GM10847 (cell line): Measurements from ENCODE around the gene KRTAP5-10.
"Not testable (repeated sequence)": the region's sequence is repeated elsewhere in the genome, so short reads cannot be mapped to it uniquely, and the experiment has no call there.

ENCODE experiments used
- POLR2A ChIP-seq: IDR thresholded peaks from 2 replicates; pipeline ENCODE4 v1.6.1; 2011; ENCODE audit not compliant: insufficient read length; ENCODE audit errors: extremely low read depth

The KRTAP5-10 gene

DNA sequence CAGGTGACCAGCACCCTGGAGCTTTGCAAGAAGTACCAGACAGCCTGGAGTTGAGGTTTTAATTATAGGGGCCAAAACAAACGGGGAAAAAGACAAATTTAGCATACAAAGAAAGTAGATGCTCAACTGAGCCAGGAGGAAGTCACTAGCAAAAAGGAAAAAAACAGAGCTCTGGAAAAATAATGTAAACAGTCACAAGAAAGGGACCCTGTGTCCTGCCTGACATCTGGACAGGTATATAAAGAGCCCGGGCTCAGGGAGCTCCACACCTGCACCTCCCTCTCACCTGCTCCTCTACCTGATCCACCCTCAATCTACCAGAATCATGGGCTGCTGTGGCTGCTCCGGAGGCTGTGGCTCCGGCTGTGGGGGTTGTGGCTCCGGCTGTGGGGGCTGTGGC lies at the start of gene KRTAP5-10:
Gene KRTAP5-10, plus strand, starts transcription at position 301 of the 400 bp plus-strand sequence. Its CDS starts 25 bp downstream, at position 326.
- TF ChIP-seq POLR2A, result no peak

- TF ChIP-seq POLR2A, result no peak
Measured at GRCh38 chr11:71518506-71519471, 46.6 kb upstream of the KRTAP5-10 start.

DNA sequence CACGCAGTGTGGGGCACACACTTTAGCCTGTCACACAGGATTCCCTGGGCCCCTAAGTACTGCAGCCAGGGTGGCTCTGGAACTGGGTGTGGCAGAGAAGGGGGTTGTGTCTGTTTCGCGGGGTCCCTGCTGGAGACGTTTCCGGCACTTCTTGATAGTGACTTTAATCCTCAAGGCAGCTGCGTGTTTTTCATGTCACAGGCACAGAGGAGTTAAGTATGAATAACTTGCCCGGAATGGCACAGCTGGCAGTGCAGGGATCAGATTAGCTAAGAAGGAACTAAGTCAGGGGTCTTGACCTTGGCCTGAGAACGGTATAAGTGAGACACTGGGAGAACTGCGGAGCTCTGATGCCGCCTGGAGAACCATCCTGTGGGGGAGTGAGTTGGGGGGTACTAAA lies 45.8 kb upstream of the KRTAP5-10 start:
- TF ChIP-seq POLR2A, result no peak

DNA sequence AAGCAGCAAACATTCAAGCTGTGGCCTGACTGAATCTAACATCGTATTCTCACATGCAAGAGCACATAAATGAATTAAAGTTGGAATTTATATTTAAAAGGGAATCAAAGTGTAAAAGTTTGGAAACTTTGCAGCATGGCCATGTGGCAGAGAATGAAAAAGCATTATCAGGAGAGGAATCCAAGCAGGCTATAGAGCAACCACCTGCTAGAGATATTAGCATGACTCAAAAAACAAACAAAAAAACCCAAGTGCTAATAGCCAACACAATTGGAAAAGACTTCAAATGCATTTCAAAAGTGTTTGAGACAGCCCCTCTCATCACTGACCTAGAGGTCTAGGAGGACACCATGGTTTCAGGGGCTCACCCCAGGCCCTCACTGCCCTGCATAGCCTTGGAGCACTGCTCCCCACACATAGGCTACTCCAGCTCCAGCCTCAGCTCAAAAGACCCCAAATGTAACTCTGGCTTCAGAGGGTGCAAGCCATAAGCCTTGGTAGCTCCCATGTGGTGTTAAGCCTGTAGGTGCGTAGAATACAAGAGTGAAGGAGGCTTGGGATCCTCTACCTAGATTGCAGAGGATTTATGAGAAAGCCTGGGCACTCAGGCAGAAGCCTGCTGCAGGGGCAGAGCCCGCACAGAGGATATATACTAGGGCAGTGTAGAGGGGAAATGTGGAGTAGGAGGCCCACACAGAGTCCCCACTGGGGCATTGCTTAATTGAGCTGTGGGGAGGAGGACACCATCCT lies 40.0 kb upstream of the KRTAP5-10 start:
- no peak for TF ChIP-seq POLR2A

DNA sequence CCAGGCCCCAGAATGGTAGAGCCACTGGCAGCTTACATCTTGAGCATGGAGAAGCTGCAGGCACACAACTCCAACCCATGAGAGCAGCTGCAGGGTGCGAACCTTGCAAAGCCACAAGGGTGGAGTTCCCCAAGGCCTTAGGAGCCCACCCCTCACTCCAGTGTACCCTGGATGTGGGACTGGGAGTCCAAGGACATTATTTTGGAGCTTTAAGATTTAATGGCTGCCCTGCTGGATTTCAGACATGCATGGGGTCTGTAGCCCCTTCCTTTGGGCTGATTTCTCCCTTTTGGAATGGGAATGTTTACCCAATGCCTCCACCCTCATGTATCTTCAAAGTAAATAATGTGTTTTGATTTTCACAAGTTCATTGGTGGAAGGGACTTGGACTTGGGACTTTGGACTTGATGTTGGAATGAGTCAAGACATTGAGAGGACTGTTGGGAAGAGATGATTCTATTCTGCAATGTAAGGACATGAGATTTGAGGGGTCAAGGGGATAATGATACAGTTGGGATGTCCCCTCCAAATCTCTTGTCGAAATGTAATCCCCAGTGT lies 39.3 kb upstream of the KRTAP5-10 start:
- TF ChIP-seq POLR2A, result no peak

GRCh38 chr11:71526796-71527575 lies 38.4 kb upstream of the KRTAP5-10 start, which contains the start of gene KRTAP5-7:
Gene KRTAP5-7 (plus strand): TSS chr11:71527267. CDS start chr11:71527301, 34 bp downstream.
- TF ChIP-seq POLR2A, result not testable (repeated sequence)

DNA sequence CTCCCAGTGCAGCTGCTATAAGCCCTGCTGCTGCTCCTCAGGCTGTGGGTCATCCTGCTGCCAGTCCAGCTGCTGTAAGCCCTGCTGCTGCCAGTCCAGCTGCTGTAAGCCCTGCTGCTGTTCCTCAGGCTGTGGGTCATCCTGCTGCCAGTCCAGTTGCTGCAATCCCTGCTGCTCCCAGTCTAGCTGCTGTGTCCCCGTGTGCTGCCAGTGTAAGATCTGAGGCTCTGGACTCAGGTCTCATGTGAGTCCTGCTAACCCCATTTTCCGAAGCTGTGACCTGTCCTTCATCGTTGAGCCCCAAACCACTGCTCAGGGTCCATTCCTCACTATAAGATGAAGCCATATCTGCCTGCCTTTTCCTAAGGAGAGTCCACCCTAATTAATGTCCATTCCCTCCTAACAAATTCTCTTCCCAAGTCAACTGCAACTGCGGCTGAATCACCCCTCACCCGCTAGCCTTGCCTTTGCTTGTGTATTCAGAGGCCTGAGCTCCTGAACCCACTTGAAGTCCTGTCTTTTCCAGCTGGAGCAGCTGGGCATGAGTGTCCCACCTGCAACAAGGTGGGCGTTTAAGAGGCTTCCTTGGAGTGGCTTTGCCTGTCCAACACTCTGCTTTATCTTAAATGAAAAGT lies 37.7 kb upstream of the KRTAP5-10 start:
- no peak for TF ChIP-seq POLR2A

GRCh38 chr11:71530602-71531001 lies 34.8 kb upstream of the KRTAP5-10 start:
- TF ChIP-seq POLR2A, result no peak

- TF ChIP-seq POLR2A, result no peak
Measured at GRCh38 chr11:71532036-71532610, 33.2 kb upstream of the KRTAP5-10 start.

GRCh38 chr11:71535825-71536224 lies 29.5 kb upstream of the KRTAP5-10 start:
- no peak for TF ChIP-seq POLR2A

GRCh38 chr11:71537537-71537936 lies 27.8 kb upstream of the KRTAP5-10 start:
- TF ChIP-seq POLR2A, result no peak

- not testable (repeated sequence) for TF ChIP-seq POLR2A
Measured at GRCh38 chr11:71537977-71538665, 27.2 kb upstream of the KRTAP5-10 start, which contains the start of gene KRTAP5-8. Gene KRTAP5-8 (plus strand): TSS chr11:71538025. CDS start chr11:71538056, 31 bp downstream.

DNA sequence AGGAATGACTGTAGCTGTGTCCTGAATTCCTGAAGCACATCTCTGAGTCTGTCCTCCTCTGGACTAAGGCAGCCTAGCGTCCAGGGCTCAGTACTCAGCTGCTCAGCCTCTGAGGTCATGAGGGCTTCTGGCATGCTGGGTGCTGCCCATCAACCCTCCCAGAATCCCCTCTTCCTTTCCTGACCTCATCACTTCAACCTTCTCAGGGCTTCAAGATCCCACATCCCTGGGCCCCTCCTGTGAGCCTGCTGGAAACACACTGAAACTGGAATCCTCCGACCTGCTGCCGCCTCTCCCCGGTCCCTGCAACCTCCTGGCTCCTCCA lies 26.7 kb upstream of the KRTAP5-10 start:
- no peak for TF ChIP-seq POLR2A
